PC-3 (cell line): ENCODE data around the gene OR52K2. TPM values are rescaled to one million over a fixed set of nuclear protein-coding genes. Genes with fewer than 3 reads are reported as not detected.

ENCODE experiments used
- ATAC-seq: fragments of 200-7000 bp; cut with Tn5 transposase; 2 replicates; pipeline ENCODE4 v1.9.1; 2020; ENCODE audit warnings: mild to moderate bottlenecking, moderate library complexity
- BruUV-seq: library from RNA; stranded (reverse); fragments of 400-500 nt; replicated peaks from 2 replicates; lab custom pipeline; 2021; lab: Mats Ljungman, UMichigan
- CTCF ChIA-PET: fragments of 300-600 bp; sonication (Branson Sonifier 250); formaldehyde crosslinking; loops from one replicate; lab custom pipeline; 2022; ENCODE audit warnings: antibody characterized with exemption; lab: Charles Lee
- POLR2A ChIA-PET: fragments of 300-600 bp; sonication (Branson Sonifier 250); formaldehyde crosslinking; loops from one replicate; lab custom pipeline; 2022; ENCODE audit warnings: antibody characterized with exemption; ENCODE audit not compliant: unreplicated experiment; lab: Charles Lee
- DNase-seq: peaks from one replicate; pipeline ENCODE4 v3.0.0-alpha.2; 2015
- H2AFZ ChIP-seq: fragments of 300-600 bp; sonication (generic); 2 replicates; pipeline ENCODE4 v1.6.0; 2016; ENCODE audit warnings: antibody characterized with exemption, low read length
- H3F3A ChIP-seq: fragments of 300-600 bp; sonication (generic); one replicate; pipeline ENCODE4 v1.6.0; 2017; ENCODE audit warnings: antibody characterized with exemption, low read length, control low read depth, mild to moderate bottlenecking; ENCODE audit not compliant: unreplicated experiment
- H3K27ac ChIP-seq: fragments of 300-600 bp; sonication (generic); 2 replicates; pipeline ENCODE4 v1.5.1; 2016; ENCODE audit warnings: mild to moderate bottlenecking, low read length
- H3K27me3 ChIP-seq: fragments of 300-600 bp; sonication (generic); 2 replicates; pipeline ENCODE4 v1.6.1; 2016; ENCODE audit warnings: low read length, mixed read lengths
- H3K36me3 ChIP-seq: fragments of 300-600 bp; sonication (generic); 2 replicates; pipeline ENCODE4 v1.6.1; 2016; ENCODE audit warnings: low read depth, mixed run types, low read length, mixed read lengths
- H3K4me1 ChIP-seq: fragments of 300-600 bp; sonication (generic); 2 replicates; pipeline ENCODE4 v1.5.1; 2016; ENCODE audit warnings: low read length; ENCODE audit not compliant: insufficient read depth
- H3K4me2 ChIP-seq: fragments of 300-600 bp; sonication (generic); 2 replicates; pipeline ENCODE4 v1.6.0; 2016; ENCODE audit warnings: low read length
- H3K4me3 ChIP-seq: fragments of 300-600 bp; sonication (generic); 2 replicates; pipeline ENCODE4 v1.5.1; 2016; ENCODE audit warnings: mild to moderate bottlenecking, low read length, mixed read lengths
- H3K79me2 ChIP-seq: fragments of 300-600 bp; sonication (generic); 2 replicates; pipeline ENCODE4 v1.6.1; 2017; ENCODE audit warnings: low read length, mixed read lengths
- H3K9ac ChIP-seq: fragments of 300-600 bp; sonication (generic); 2 replicates; pipeline ENCODE4 v1.6.0; 2016; ENCODE audit warnings: mild to moderate bottlenecking, low read length
- H3K9me2 ChIP-seq: fragments of 300-600 bp; sonication (generic); replicated peaks from 2 replicates; pipeline ENCODE4 v1.6.1; 2016; ENCODE audit warnings: mixed run types, low read length, mixed read lengths
- H3K9me3 ChIP-seq: fragments of 300-600 bp; sonication (generic); 2 replicates; pipeline ENCODE4 v1.6.1; 2016; ENCODE audit warnings: low read length, mixed read lengths
- H4K20me1 ChIP-seq: fragments of 300-600 bp; sonication (generic); 2 replicates; pipeline ENCODE4 v1.6.1; 2016; ENCODE audit warnings: low read length, mixed read lengths
- CTCF ChIP-seq: fragments of 300-600 bp; sonication (generic); conservative IDR thresholded peaks from 2 replicates; pipeline ENCODE4 v1.5.1; 2017; ENCODE audit warnings: antibody characterized with exemption, low read depth, mild to moderate bottlenecking, low read length
- EZH2 ChIP-seq: fragments of 300-600 bp; sonication (generic); IDR thresholded peaks from one replicate; pipeline ENCODE4 v1.6.1; 2017; ENCODE audit warnings: antibody characterized with exemption, mild to moderate bottlenecking, low read length; ENCODE audit not compliant: unreplicated experiment
- EZH2phosphoT487 ChIP-seq: fragments of 300-600 bp; sonication (generic); IDR thresholded peaks from 2 replicates; pipeline ENCODE4 v1.6.1; 2018; ENCODE audit warnings: mild to moderate bottlenecking, antibody characterized with exemption, low read length, borderline replicate concordance
- intact Hi-C: fragments of 100-400 bp; cut with micrococcal nuclease; formaldehyde crosslinking; loops from 2 replicates; pipeline ENCODE4 v1.9.0; 2023
- total RNA-seq: library from RNA; depleted of rRNA; stranded (reverse); fragments of >200 nt; gene quantifications from 2 replicates; pipeline ENCODE4 v1.2.3, GENCODE V29; 2014

OR52K2 gene
- total RNA-seq, 1 experiment from 2014 or later = not detected

- ATAC-seq = no peak
- Histone ChIP-seq H3F3A (no peaks in the 10 kb centered on the region), H3K27ac (no peak overlapping the region), H3K27me3 (peaks cover 65% of the 10 kb centered on the region), H3K9me3 (no peaks in the 10 kb centered on the region), H3K9me2 (no peaks in the 10 kb centered on the region), H3K79me2 (no peaks in the 10 kb centered on the region), H2AFZ (no peak overlapping the region), H3K4me2 (no peak overlapping the region), H3K36me3 (no peaks in the 10 kb centered on the region), H3K4me3 (no peak overlapping the region), H3K9ac (no peak overlapping the region), H3K4me1 (no peaks in the 10 kb centered on the region), H4K20me1 (no peaks in the 10 kb centered on the region)
- TF ChIP-seq EZH2phosphoT487 (no peak), EZH2 (no peak), CTCF (no peak)
- no TSS peak for BruUV-seq
- intact Hi-C loops = no loop called here
- ChIA-PET POLR2A (no interaction called here), CTCF (no interaction called here)
- no peak for DNase-seq
These were observed 32.3 kb upstream of the OR52K2 start for GRCh38 chr11:4416816-4417215.

GRCh38 chr11:4418403-4418802, 30.7 kb upstream of the OR52K2 start:
- no peak for DNase-seq
- H3K9ac ChIP-seq = no peak overlapping the region
- CTCF ChIA-PET = no interaction called here
- H3K9me3 ChIP-seq = no peaks in the 10 kb centered on the region
- H3K36me3 ChIP-seq = no peaks in the 10 kb centered on the region
- POLR2A ChIA-PET = no interaction called here
- peaks cover 65% of the 10 kb centered on the region for H3K27me3 ChIP-seq
- H3F3A ChIP-seq = no peaks in the 10 kb centered on the region
- no peak overlapping the region for H2AFZ ChIP-seq
- no peak overlapping the region for H3K4me2 ChIP-seq
- no peaks in the 10 kb centered on the region for H4K20me1 ChIP-seq
- intact Hi-C loops = no loop called here
- TF ChIP-seq EZH2phosphoT487 (no peak), CTCF (no peak), EZH2 (no peak)
- no peaks in the 10 kb centered on the region for H3K9me2 ChIP-seq
- H3K79me2 ChIP-seq = no peaks in the 10 kb centered on the region
- no peak for ATAC-seq
- H3K27ac ChIP-seq = no peak overlapping the region
- no TSS peak for BruUV-seq
- H3K4me3 ChIP-seq = no peak overlapping the region
- no peaks in the 10 kb centered on the region for H3K4me1 ChIP-seq

DNA sequence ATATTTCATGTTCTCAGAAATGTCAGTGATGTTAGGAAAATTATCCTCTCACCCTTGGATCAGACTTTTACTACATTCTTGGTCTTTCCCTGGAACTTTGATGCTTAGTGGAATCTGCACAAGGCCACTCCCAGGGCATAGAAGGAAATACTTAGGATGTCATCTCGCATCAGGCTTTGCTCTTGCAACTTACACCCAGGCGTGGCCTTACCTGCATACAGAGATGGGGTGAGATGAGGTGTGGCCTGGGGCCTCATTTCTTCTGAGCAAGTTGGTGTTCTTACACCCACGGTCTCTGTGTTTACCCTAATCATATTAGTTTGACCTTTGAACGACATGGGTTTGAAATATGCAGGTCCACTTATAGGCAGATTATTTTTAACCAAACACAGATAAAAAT, 19.0 kb upstream of the OR52K2 start:
- Histone ChIP-seq H3K9me2 (no peaks in the 10 kb centered on the region), H3K79me2 (no peaks in the 10 kb centered on the region), H3K9me3 (no peaks in the 10 kb centered on the region), H3K9ac (no peak overlapping the region), H3K27me3 (peaks cover 15% of the 10 kb centered on the region; the same call in 1 of the 2 replicates), H4K20me1 (no peaks in the 10 kb centered on the region), H3K4me2 (no peak overlapping the region), H3K27ac (no peak overlapping the region), H3F3A (no peaks in the 10 kb centered on the region), H3K4me3 (no peak overlapping the region), H2AFZ (no peak overlapping the region), H3K36me3 (no peaks in the 10 kb centered on the region), H3K4me1 (no peaks in the 10 kb centered on the region)
- BruUV-seq = no TSS peak
- ATAC-seq (no peak), DNase-seq (no peak)
- intact Hi-C loops = no loop called here
- CTCF ChIA-PET = no interaction called here
- TF ChIP-seq EZH2 (no peak), EZH2phosphoT487 (no peak)
- POLR2A ChIA-PET = no interaction called here
